Skeletal muscle cell (primary cell): ENCODE results near the gene WASF2.

ENCODE experiments used
- DNase-seq: peaks from one replicate; pipeline ENCODE4 v3.0.0-alpha.2; 2010; ENCODE audit warnings: low read depth
- H3K4me3 ChIP-seq: 2 replicates; pipeline ENCODE4 v1.5.1; 2011; ENCODE audit warnings: low read depth, mild to moderate bottlenecking, control low read depth, low read length, moderate library complexity

WASF2 gene

DNA sequence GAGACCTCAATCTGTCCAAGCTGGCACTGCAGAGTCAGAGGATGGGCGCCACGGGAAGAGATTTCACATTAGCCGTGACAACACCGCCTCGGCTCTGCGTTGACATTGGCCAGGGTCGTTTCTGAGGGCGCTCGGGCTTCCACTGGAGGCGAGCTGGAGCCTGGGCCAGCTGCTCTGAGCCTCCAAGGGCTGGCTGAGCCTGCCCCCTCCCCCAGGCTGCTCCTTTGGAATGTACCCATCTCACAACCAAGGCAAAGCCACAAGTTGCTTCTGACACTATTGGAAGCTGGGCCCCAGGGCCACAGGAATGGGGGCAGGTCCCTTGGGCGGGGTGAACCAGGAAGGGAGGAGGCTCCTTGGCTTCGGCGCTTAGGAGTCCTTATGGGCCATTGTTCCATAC lies 84.9 kb downstream of the WASF2 start:
- H3K4me3 ChIP-seq = no peak overlapping the region
- DNase-seq = peak; percentile 56

DNA sequence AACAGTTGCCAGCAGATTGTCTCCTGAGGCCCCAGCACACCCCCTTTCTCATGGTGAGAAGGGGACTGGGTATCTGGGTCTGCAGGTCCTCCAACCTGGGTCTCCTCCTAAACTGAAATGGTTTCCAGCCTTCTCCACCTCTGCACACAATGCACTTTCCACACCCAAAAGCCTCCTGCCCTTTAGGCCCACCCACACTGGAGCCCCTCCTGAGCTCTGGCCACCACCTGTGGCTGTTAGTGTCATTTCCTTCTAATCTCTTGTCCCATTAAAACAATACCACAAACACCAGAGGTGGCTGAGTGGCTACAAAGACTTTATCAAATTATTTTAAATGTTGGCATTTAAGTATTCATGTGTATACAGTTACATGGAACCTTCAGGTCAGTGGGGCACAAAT lies 86.0 kb downstream of the WASF2 start:
- no peak for DNase-seq
- H3K4me3 ChIP-seq = no peak overlapping the region

- no peak overlapping the region for H3K4me3 ChIP-seq
- DNase-seq = peak; percentile 60
Observed at GRCh38 chr1:27403065-27403726, 86.8 kb downstream of the WASF2 start.

DNA sequence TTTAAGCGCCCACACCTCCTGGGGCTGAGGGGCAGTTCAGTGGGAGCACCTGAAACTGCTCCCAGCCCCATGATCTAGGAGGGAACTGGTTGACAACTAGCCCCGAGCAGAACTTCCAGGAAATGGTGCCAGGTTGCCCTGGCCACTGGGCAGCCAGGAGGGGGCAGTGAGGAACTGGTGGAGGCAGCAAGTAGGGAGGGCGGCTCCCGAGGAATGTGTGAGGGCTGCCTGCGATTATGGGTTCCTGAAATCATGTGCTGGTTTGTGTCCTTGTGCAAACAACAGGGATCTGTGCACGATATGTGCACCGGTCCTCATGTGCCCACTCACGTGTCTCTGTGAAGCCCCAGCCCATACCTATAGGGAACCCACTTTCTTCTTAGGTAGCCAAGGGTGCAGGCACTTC lies 87.6 kb downstream of the WASF2 start:
- no peak overlapping the region for H3K4me3 ChIP-seq
- no peak for DNase-seq

- no peak overlapping the region for H3K4me3 ChIP-seq
- DNase-seq = no peak
Observed at GRCh38 chr1:27400963-27401341, 89.0 kb downstream of the WASF2 start.

DNA sequence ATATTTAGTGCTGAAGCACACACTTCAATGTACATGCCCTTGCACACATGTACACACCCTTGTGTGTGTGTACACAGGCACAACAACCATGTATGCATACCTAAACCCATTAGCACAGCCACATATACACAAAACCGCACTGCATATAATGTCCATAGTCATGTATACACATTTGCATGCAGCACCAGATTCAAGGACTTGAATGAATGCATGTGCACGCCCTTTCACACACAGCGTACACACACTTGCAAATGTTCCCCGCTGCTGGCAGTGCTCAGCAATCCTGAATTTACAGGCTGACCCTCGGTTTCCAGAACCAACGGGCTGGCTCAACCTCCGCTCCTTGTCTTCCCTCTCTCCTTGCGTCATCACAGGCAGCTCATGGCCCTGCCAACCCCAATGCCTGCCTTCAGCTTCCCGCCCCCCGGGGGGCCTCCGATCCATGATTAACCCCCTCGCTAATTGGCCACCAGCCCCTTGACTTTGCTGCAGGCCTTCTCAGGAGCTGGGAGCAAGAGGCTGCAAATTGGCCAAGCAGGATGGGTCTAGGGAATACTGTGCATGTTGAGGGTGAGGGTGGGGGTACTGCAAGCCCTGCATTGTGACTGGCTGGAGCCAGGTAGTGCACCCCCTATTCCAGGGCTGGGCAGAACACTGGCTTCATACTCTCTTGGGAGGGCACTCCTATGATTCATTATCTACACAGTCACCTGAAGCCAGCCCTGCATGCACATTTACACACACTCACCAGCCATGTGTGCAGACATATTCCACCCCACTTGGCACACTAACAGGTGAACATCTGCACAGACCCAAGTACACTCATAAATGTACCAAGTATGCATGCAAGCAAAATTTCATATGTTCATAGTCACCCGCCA lies 89.6 kb downstream of the WASF2 start:
- no peak for DNase-seq

DNA sequence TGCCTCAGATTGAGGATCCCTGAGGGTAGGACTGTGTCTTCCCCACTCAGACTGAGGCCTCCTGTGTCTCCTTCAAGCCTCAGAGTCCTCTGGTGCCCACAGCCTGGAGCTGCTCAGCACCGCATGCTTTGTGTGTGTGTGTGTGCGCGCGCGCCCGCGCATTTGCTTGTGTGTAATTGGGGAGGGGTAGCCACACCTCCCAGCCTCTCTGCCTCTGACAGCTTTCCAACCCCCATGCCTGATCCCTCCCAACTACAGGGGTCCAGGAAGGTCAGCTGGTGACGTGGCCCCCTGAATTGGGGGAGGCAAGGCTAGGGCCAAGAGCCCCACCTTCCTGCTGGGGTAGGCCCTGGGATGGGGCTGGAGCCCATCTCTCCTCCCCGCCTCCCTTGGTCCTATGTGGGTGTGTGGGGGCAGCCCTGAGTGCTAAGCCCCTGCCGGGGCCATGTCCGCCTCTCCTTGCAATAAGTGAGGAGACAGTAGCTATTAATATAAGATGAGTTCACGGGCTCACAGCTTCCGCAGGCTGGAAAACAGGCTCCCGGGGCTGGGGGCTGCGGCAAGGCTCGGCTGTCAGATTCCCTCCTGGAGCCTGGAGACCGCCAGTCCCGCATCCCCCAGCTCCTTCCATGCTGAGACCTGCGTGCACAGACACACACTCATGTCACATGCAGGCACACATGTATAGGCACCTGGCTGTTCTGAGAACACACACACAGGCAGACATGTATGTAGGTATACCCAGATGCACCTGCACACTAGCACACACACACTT lies 90.5 kb downstream of the WASF2 start:
- no peak overlapping the region for H3K4me3 ChIP-seq
- DNase-seq = no peak

More for the DNA sequence above, 89.6 kb downstream of the WASF2 start:
- no peak overlapping the region for H3K4me3 ChIP-seq

GRCh38 chr1:27398405-27399149 lies 91.4 kb downstream of the WASF2 start:
- DNase-seq = no peak
- no peak overlapping the region for H3K4me3 ChIP-seq

- DNase-seq = no peak
- H3K4me3 ChIP-seq = no peak overlapping the region
Observed at GRCh38 chr1:27397749-27398148, 92.2 kb downstream of the WASF2 start.

- DNase-seq = no peak
- H3K4me3 ChIP-seq = no peak overlapping the region
Observed at GRCh38 chr1:27397110-27397509, 92.9 kb downstream of the WASF2 start.

DNA sequence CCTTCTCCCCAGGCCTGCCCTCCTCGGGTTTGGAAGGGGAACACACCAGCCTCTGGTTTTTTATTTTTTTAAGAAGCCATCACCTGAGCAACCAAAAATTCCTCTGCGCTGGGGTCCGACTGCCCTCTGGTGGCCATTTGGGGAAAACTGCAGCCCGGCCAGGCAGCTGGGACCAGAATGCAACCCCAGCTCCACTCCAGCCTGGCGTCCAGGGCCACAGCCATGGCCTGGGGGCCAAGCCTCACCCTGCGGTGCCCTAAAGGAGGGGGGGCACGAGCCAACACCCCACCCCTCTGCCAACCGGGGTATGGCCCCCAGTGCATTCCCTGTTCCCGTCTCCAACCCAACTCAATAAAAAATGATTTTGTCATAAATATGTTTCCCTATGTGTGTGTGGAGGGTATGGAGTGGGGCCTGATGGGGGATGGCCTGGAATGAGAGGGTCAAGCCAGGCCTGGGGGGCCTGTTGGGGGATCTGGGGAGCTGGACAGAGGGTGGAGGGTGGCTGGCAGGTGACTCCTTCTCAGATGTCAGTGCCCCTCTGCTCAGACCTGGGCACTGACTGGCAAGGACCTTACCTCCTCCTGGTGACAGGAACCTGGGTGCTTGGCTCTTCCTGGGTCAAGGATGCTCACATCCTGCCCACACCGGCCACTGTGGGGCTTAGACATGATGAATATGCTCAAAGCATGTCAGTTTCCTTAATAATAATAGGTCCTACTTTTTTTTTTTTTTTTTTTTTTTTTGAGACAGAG lies 94.3 kb downstream of the WASF2 start:
- no peak for DNase-seq
- no peak overlapping the region for H3K4me3 ChIP-seq

DNA sequence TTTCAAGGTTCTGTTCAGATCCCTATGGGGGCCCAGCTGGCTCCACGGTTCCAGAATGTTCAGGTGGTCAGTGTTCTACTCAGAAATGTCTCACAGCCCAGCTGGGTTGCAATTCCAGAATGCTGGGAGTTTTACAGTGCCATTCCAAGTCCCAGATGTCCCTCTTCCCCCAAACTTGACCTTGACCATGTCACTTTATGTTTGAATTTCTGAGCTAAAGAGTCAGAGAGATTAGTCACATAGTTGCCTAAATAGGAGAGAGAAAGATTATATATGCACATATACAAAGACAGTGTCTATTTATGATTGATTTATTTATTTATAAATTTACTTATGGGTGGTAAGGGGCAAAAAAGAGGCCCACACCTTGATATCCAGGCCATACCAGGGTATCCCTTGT lies 95.0 kb downstream of the WASF2 start:
- no peak for DNase-seq
- no peak overlapping the region for H3K4me3 ChIP-seq

- H3K4me3 ChIP-seq = no peak overlapping the region
Observed at GRCh38 chr1:27394282-27394658, 95.7 kb downstream of the WASF2 start.

DNA sequence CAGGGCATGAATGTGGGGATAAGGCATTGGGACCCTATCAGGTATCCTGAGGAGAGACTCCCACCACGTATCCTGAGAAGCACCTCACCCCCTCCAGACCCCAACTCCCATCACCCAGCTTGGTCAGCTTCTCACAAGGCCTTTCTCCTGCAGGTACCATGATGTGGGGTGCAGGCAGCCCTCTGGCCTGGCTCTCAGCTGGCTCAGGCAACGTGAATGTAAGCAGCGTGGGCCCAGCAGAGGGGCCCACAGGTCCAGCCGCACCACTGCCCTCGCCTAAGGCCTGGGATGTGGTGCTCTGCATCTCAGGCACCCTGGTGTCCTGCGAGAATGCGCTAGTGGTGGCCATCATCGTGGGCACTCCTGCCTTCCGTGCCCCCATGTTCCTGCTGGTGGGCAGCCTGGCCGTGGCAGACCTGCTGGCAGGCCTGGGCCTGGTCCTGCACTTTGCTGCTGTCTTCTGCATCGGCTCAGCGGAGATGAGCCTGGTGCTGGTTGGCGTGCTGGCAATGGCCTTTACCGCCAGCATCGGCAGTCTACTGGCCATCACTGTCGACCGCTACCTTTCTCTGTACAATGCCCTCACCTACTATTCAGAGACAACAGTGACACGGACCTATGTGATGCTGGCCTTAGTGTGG lies 96.2 kb downstream of the WASF2 start:
- no peak overlapping the region for H3K4me3 ChIP-seq
- DNase-seq = no peak

More at GRCh38 chr1:27394282-27394658, 95.7 kb downstream of the WASF2 start:
- no peak for DNase-seq

GRCh38 chr1:27392778-27393635 lies 97.0 kb downstream of the WASF2 start:
- no peak for DNase-seq
- peak overlapping the region; percentile 76 for H3K4me3 ChIP-seq

DNA sequence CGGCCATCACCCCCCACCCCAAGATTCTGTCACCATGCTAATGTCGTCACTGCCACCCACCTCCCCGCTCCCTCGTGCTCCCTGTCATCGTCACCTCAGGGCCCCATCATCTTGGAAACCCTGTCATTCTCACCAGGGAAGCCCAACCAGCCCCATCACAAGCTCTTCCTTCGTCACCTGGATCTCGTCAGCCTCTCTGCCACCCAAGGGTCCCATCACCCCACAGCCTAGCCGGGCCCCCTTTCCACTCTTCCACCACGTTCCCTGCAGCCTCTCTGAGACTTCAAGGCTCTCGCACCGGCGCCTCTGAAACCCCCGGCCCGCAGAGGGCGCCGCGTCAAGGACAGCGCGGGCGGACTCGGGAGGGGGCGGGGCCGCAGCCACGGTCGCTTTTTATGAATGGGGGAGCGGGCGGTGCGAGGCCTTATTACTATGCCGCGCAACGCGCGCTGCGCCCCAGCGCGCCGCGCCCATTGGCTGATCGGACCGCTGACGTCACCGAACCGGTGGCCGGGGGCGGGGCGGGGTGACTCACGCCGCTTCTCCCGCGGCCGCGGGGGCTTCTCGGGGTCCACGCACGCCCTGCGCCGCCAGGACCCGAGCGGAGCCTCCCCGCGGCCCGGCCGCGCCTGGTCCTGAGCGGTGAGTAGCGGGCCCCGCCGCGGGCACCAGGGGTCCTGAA lies 97.7 kb downstream of the WASF2 start, which contains the start of gene GPR3:
GPR3 (plus strand) TSS at position 527 of the 682 bp plus-strand sequence. CDS start 1,177 bp downstream, outside the sequence.
- peak within 1 kb of the TSS; percentile 76 for H3K4me3 ChIP-seq
- DNase-seq = peak; percentile 71
